ENCODE results near the gene MADD. TPM values are rescaled to one million over a fixed set of nuclear protein-coding genes. Genes with fewer than 3 reads are reported as not detected.

Gene MADD
- 11.4 TPM for total RNA-seq

GRCh38 chr11:47269829-47270305, at the start of gene MADD:
TSS of gene MADD (plus strand) at chr11:47270133.
- peak; percentile 93 for ATAC-seq

GRCh38 chr11:47220401-47220821, 49.5 kb upstream of the MADD start:
- peak; percentile 70 for ATAC-seq

GRCh38 chr11:47222696-47223095, 47.2 kb upstream of the MADD start:
- no peak for ATAC-seq

GRCh38 chr11:47225552-47226400, 44.2 kb upstream of the MADD start:
- ATAC-seq, result no peak

- no peak for ATAC-seq
Observed at GRCh38 chr11:47229161-47229560, 40.8 kb upstream of the MADD start.

- ATAC-seq, result no peak
Observed at GRCh38 chr11:47233051-47233450, 36.9 kb upstream of the MADD start.

- no peak for ATAC-seq
Observed at GRCh38 chr11:47233989-47234668, 35.8 kb upstream of the MADD start.

- ATAC-seq, result peak; percentile 23
Observed at GRCh38 chr11:47234669-47235100, 35.2 kb upstream of the MADD start.

- no peak for ATAC-seq
Observed at GRCh38 chr11:47235163-47235562, 34.8 kb upstream of the MADD start.

- no peak for ATAC-seq
Observed at GRCh38 chr11:47236482-47236881, 33.5 kb upstream of the MADD start.

GRCh38 chr11:47239852-47240251, 30.1 kb upstream of the MADD start:
- ATAC-seq, result no peak

GRCh38 chr11:47241841-47242301, 28.1 kb upstream of the MADD start:
- peak; percentile 76 for ATAC-seq

- no peak for ATAC-seq
Observed at GRCh38 chr11:47242596-47243192, 27.2 kb upstream of the MADD start.

- peak; percentile 63 for ATAC-seq
Observed at GRCh38 chr11:47243454-47243853, 26.5 kb upstream of the MADD start.

GRCh38 chr11:47244448-47245350, 25.2 kb upstream of the MADD start:
- ATAC-seq, result no peak

GRCh38 chr11:47245611-47246357, 24.1 kb upstream of the MADD start:
- ATAC-seq, result no peak

- ATAC-seq, result no peak
Observed at GRCh38 chr11:47247502-47247901, 22.4 kb upstream of the MADD start.

GRCh38 chr11:47248304-47248663, 21.6 kb upstream of the MADD start:
- ATAC-seq, result peak; percentile 9

GRCh38 chr11:47248664-47249377, 21.1 kb upstream of the MADD start, which contains the start of gene ACP2:
TSS of gene ACP2 (minus strand) at chr11:47248814. CDS start at chr11:47248789, 25 bp downstream.
- ATAC-seq, result peak; percentile 94

- no peak for ATAC-seq
Observed at GRCh38 chr11:47249378-47249715, 20.6 kb upstream of the MADD start.

GRCh38 chr11:47251751-47252150, 18.2 kb upstream of the MADD start:
- ATAC-seq, result no peak
